OCI-LY3 (cell line): ENCODE results near the gene IGFBP7.

Experiments
- H2AFZ ChIP-seq: fragments of 200-600, 300-600 bp; shearing (Covaris generic); 2 replicates; pipeline ENCODE4 v1.6.0; 2014; ENCODE audit warnings: antibody characterized with exemption, low read depth, low read length
- H3K27ac ChIP-seq: fragments of 200-600, 300-600 bp; sonication (generic); 2 replicates; pipeline ENCODE4 v1.5.1; 2014; ENCODE audit warnings: mild to moderate bottlenecking, low read length, moderate library complexity, mixed read lengths
- H3K27me3 ChIP-seq: fragments of 200-600, 300-600 bp; sonication (generic); 2 replicates; pipeline ENCODE4 v1.6.1; 2014; ENCODE audit warnings: low read depth, low read length, mixed read lengths
- H3K36me3 ChIP-seq: fragments of 200-600, 300-600 bp; sonication (generic); replicated peaks from 2 replicates; pipeline ENCODE3; 2014; ENCODE audit warnings: low read depth, low read length, mixed read lengths
- H3K4me1 ChIP-seq: fragments of 300-600, 200-600 bp; sonication (generic); 2 replicates; pipeline ENCODE4 v1.6.1; 2014; ENCODE audit warnings: low read length, mixed read lengths
- H3K4me2 ChIP-seq: fragments of 200-600, 300-600 bp; sonication (generic); 2 replicates; pipeline ENCODE4 v1.6.1; 2014; ENCODE audit warnings: low read length, mixed read lengths
- H3K4me3 ChIP-seq: fragments of 300-600, 200-600 bp; sonication (generic); 2 replicates; pipeline ENCODE4 v1.5.1; 2014; ENCODE audit warnings: antibody characterized with exemption, mild to moderate bottlenecking, low read length, moderate library complexity
- H3K79me2 ChIP-seq: fragments of 300-600, 200-600 bp; shearing (Covaris generic); 2 replicates; pipeline ENCODE4 v1.6.1; 2014; ENCODE audit warnings: mild to moderate bottlenecking, low read length, mixed read lengths
- H3K9ac ChIP-seq: fragments of 300-600, 200-600 bp; shearing (Covaris generic); 2 replicates; pipeline ENCODE4 v1.6.0; 2014; ENCODE audit warnings: mild to moderate bottlenecking, low read length, moderate library complexity
- H3K9me3 ChIP-seq: fragments of 200-600, 300-600 bp; shearing (Covaris generic); 2 replicates; pipeline ENCODE4 v1.6.1; 2014; ENCODE audit warnings: low read length, mixed read lengths; ENCODE audit not compliant: insufficient read depth
- H4K20me1 ChIP-seq: fragments of 200-600, 300-600 bp; sonication (generic); 2 replicates; pipeline ENCODE4 v1.6.1; 2016; ENCODE audit warnings: low read length, mixed read lengths; ENCODE audit not compliant: insufficient read depth
- EZH2phosphoT487 ChIP-seq: fragments of 200-600 bp; shearing (Covaris generic); IDR thresholded peaks from 2 replicates; pipeline ENCODE4 v1.6.1; 2018; ENCODE audit warnings: antibody characterized with exemption, mixed run types, low read depth
- TF ChIP-seq, protein P1 (sequence below): fragments of 200-600, 300-600 bp; sonication (generic); IDR thresholded peaks from 2 replicates; pipeline ENCODE4 v1.5.1; 2014; ENCODE audit warnings: antibody characterized with exemption, low read length, low read depth

The IGFBP7 gene

GRCh38 chr4:56981795-56982201 lies 128.4 kb downstream of the IGFBP7 start:
- H3K9me3 ChIP-seq, result no peaks in the 10 kb centered on the region
- no peak overlapping the region for H3K4me3 ChIP-seq
- H3K4me1 ChIP-seq, result peaks cover 10% of the 10 kb centered on the region
- H3K27me3 ChIP-seq, result no peaks in the 10 kb centered on the region
- H3K79me2 ChIP-seq, result peaks cover 89% of the 10 kb centered on the region
- no peak overlapping the region for H3K4me2 ChIP-seq
- H2AFZ ChIP-seq, result no peak overlapping the region
- no peak overlapping the region for H3K27ac ChIP-seq
- H3K36me3 ChIP-seq, result peaks cover 26% of the 10 kb centered on the region
- peaks cover 47% of the 10 kb centered on the region for H4K20me1 ChIP-seq
- no peak overlapping the region for H3K9ac ChIP-seq
- no peak for TF ChIP-seq EZH2phosphoT487
- TF ChIP-seq, protein P1, sequence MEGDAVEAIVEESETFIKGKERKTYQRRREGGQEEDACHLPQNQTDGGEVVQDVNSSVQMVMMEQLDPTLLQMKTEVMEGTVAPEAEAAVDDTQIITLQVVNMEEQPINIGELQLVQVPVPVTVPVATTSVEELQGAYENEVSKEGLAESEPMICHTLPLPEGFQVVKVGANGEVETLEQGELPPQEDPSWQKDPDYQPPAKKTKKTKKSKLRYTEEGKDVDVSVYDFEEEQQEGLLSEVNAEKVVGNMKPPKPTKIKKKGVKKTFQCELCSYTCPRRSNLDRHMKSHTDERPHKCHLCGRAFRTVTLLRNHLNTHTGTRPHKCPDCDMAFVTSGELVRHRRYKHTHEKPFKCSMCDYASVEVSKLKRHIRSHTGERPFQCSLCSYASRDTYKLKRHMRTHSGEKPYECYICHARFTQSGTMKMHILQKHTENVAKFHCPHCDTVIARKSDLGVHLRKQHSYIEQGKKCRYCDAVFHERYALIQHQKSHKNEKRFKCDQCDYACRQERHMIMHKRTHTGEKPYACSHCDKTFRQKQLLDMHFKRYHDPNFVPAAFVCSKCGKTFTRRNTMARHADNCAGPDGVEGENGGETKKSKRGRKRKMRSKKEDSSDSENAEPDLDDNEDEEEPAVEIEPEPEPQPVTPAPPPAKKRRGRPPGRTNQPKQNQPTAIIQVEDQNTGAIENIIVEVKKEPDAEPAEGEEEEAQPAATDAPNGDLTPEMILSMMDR, result no peak
